H1 (cell line): Measurements from ENCODE around the gene GABRR2. TPM values are rescaled to one million over a fixed set of nuclear protein-coding genes. Genes with fewer than 3 reads are reported as not detected.

Source experiments
- CTCF ChIA-PET: fragments of 300-600 bp; sonication (Branson Sonifier 250); formaldehyde crosslinking; loops from one replicate; lab custom pipeline; 2021; ENCODE audit not compliant: partially characterized antibody; lab: Charles Lee
- POLR2A ChIA-PET: fragments of 300-600 bp; sonication (Branson Sonifier 250); formaldehyde crosslinking; loops from one replicate; lab custom pipeline; 2021; ENCODE audit warnings: inconsistent platforms; ENCODE audit not compliant: partially characterized antibody; lab: Charles Lee
- DNase-seq, 2 experiments: peaks; one replicate each; pipeline versions ENCODE4 v3.0.0 to v3.0.0-alpha.2; 2010 to 2022; ENCODE audit warnings: low spot score in 2 of 2, low read depth in 1 of 2, mixed read lengths in 1 of 2
- FAIRE-seq: peaks from 2 replicates; lab custom pipeline; 2011; peaks lifted over from hg19 to GRCh38; lab: Jason Lieb, UNC
- H2AFZ ChIP-seq: 2 replicates; pipeline ENCODE4 v1.8.1; 2012; ENCODE audit warnings: low read length, inconsistent platforms
- H2AK5ac ChIP-seq: 2 replicates; pipeline ENCODE4 v1.6.1; 2013; ENCODE audit warnings: low read depth, low read length
- H2BK120ac ChIP-seq: replicated peaks from 2 replicates; pipeline ENCODE3; 2013; ENCODE audit warnings: low read depth, low read length, inconsistent platforms
- H2BK12ac ChIP-seq: 2 replicates; pipeline ENCODE4 v1.6.1; 2013; ENCODE audit warnings: low read depth, low read length
- H2BK15ac ChIP-seq: 2 replicates; pipeline ENCODE4 v1.6.1; 2013; ENCODE audit warnings: low read length
- H2BK20ac ChIP-seq: 2 replicates; pipeline ENCODE4 v1.6.1; 2013; ENCODE audit warnings: low read length
- H2BK5ac ChIP-seq: 2 replicates; pipeline ENCODE4 v1.6.1; 2013; ENCODE audit warnings: low read depth, low read length
- H3K14ac ChIP-seq: 2 replicates; pipeline ENCODE4 v1.6.1; 2013; ENCODE audit warnings: inconsistent platforms; ENCODE audit not compliant: insufficient read length
- H3K18ac ChIP-seq: 2 replicates; pipeline ENCODE4 v1.6.1; 2013; ENCODE audit warnings: low read length; ENCODE audit errors: extremely low read depth
- H3K23ac ChIP-seq: 2 replicates; pipeline ENCODE4 v1.6.1; 2013; ENCODE audit warnings: inconsistent platforms; ENCODE audit not compliant: insufficient read length
- H3K23me2 ChIP-seq: 2 replicates; pipeline ENCODE4 v1.6.1; 2013; ENCODE audit warnings: low read depth, low read length
- H3K27ac ChIP-seq: 2 replicates; pipeline ENCODE4 v1.6.1; 2011; ENCODE audit warnings: low read depth, low read length, inconsistent platforms
- H3K27me3 ChIP-seq, 4 experiments: replicated peaks in 1 of 4; 1 replicate in 1 of 4; 2 replicates in 3 of 4; pipeline versions ENCODE4 v1.6.1 to v1.8.1; 2011 to 2013; ENCODE audit warnings: low read length in 3 of 4, mild to moderate bottlenecking in 3 of 4, inconsistent platforms in 2 of 4, mixed read lengths in 2 of 4, moderate library complexity in 1 of 4; ENCODE audit not compliant: control insufficient read depth in 3 of 4, insufficient read depth in 3 of 4; ENCODE audit errors: extremely low read depth in 1 of 4
- H3K36me3 ChIP-seq, 4 experiments: 2 replicates each; pipeline versions ENCODE4 v1.6.1 to v1.8.1; 2011 to 2013; ENCODE audit warnings: mild to moderate bottlenecking in 4 of 4, low read length in 3 of 4, moderate library complexity in 2 of 4, control low read depth in 1 of 4, inconsistent platforms in 1 of 4; ENCODE audit not compliant: insufficient read depth in 4 of 4, control insufficient read depth in 2 of 4
- H3K4ac ChIP-seq: replicated peaks from 2 replicates; pipeline ENCODE3; 2013; ENCODE audit warnings: low read length, low read depth, mixed read lengths, inconsistent platforms; ENCODE audit not compliant: insufficient read length
- H3K4me1 ChIP-seq, 4 experiments: replicated peaks in 1 of 4; 1 replicate in 1 of 4; 2 replicates in 3 of 4; pipeline versions ENCODE4 v1.6.1 to v1.8.1; 2011 to 2013; ENCODE audit warnings: low read length in 3 of 4, inconsistent platforms in 2 of 4, mixed read lengths in 1 of 4; ENCODE audit not compliant: insufficient read depth in 4 of 4, control insufficient read depth in 3 of 4
- H3K4me2 ChIP-seq, 2 experiments: 2 replicates each; pipeline versions ENCODE4 v1.6.1 to v1.8.1; 2011 to 2013; ENCODE audit warnings: low read depth in 2 of 2, low read length in 2 of 2, control low read depth in 1 of 2, inconsistent platforms in 1 of 2, mild to moderate bottlenecking in 1 of 2; ENCODE audit not compliant: insufficient read depth in 1 of 2
- H3K4me3 ChIP-seq, 4 experiments: fragments of 200-600, 300-600 bp in 1 of 4; sonication (generic), shearing (Covaris generic), sonication (Bioruptor Twin) in 1 of 4; 2 replicates each; pipeline versions ENCODE4 v1.5.1 to v1.8.1; 2011 to 2016; ENCODE audit warnings: low read length in 4 of 4, low read depth in 3 of 4, control low read depth in 2 of 4, inconsistent platforms in 2 of 4, mild to moderate bottlenecking in 2 of 4, mixed read lengths in 1 of 4, moderate library complexity in 1 of 4; ENCODE audit not compliant: insufficient read depth in 2 of 4; ENCODE audit errors: extremely low read depth in 1 of 4
- H3K56ac ChIP-seq: replicated peaks from 2 replicates; pipeline ENCODE3; 2013; ENCODE audit warnings: low read depth, mild to moderate bottlenecking, mixed read lengths, low read length, inconsistent platforms; ENCODE audit not compliant: insufficient read length
- H3K79me1 ChIP-seq: 2 replicates; pipeline ENCODE4 v1.6.1; 2013; ENCODE audit warnings: low read depth, low read length, control low read depth
- H3K79me2 ChIP-seq, 2 experiments: 2 replicates each; pipeline versions ENCODE4 v1.6.1 to v1.8.1; 2012 to 2013; ENCODE audit warnings: low read length in 2 of 2, mild to moderate bottlenecking in 2 of 2, inconsistent platforms in 1 of 2; ENCODE audit not compliant: insufficient read depth in 2 of 2, control insufficient read depth in 1 of 2
- H3K9ac ChIP-seq, 4 experiments: replicated peaks in 1 of 4; 1 replicate in 1 of 4; 2 replicates in 3 of 4; pipeline versions ENCODE4 v1.6.1 to v1.8.1; 2011 to 2013; ENCODE audit warnings: low read depth in 3 of 4, low read length in 3 of 4, control low read depth in 2 of 4, mild to moderate bottlenecking in 2 of 4, moderate library complexity in 2 of 4, inconsistent platforms in 1 of 4; ENCODE audit errors: extremely low read depth in 1 of 4
- H3K9me3 ChIP-seq, 2 experiments: 2 replicates each; pipeline versions ENCODE4 v1.6.1 to v1.8.1; 2012 to 2013; ENCODE audit warnings: mild to moderate bottlenecking in 2 of 2, moderate library complexity in 2 of 2, control low read depth in 1 of 2, inconsistent platforms in 1 of 2, low read depth in 1 of 2, low read length in 1 of 2, mixed read lengths in 1 of 2; ENCODE audit not compliant: insufficient read depth in 2 of 2
- H4K20me1 ChIP-seq, 2 experiments: replicated peaks in 1 of 2; 2 replicates each; pipeline versions ENCODE3 to v1.8.1; 2011 to 2013; ENCODE audit warnings: inconsistent platforms in 2 of 2, low read length in 2 of 2, mild to moderate bottlenecking in 1 of 2; ENCODE audit not compliant: insufficient read depth in 2 of 2, control insufficient read depth in 1 of 2
- H4K5ac ChIP-seq: 2 replicates; pipeline ENCODE4 v1.6.1; 2013; ENCODE audit warnings: low read length, low read depth, mixed read lengths, inconsistent platforms; ENCODE audit not compliant: insufficient read length
- H4K8ac ChIP-seq: 2 replicates; pipeline ENCODE4 v1.8.0; 2013; ENCODE audit warnings: mild to moderate bottlenecking, moderate library complexity, low read length, inconsistent platforms; ENCODE audit not compliant: insufficient read depth; ENCODE audit errors: extremely low read depth
- H4K91ac ChIP-seq: replicated peaks from 2 replicates; pipeline ENCODE3; 2013; ENCODE audit warnings: low read length, mixed read lengths, inconsistent platforms; ENCODE audit not compliant: insufficient read length
- ASH2L ChIP-seq: fragments of 200-600, 300-600 bp; sonication (generic); IDR thresholded peaks from one replicate; pipeline ENCODE4 v1.7.1; 2017; ENCODE audit warnings: low read length
- BACH1 ChIP-seq: IDR thresholded peaks from 2 replicates; pipeline ENCODE4 v1.6.1; 2012; ENCODE audit warnings: low read length, improper control_type of control experiment
- E2F6 ChIP-seq: IDR thresholded peaks from 2 replicates; pipeline ENCODE4 v1.6.1; 2012; ENCODE audit warnings: inconsistent platforms
- EGR1 ChIP-seq: IDR thresholded peaks from 2 replicates; pipeline ENCODE4 v1.6.1; 2011; ENCODE audit warnings: low read depth, low read length, borderline replicate concordance
- FOSL1 ChIP-seq: IDR thresholded peaks from 2 replicates; pipeline ENCODE4 v1.6.1; 2011; ENCODE audit warnings: mild to moderate bottlenecking, low read depth, low read length, moderate library complexity; ENCODE audit not compliant: insufficient read depth
- HDAC2 ChIP-seq, 2 experiments: fragments of 300-600 bp in 1 of 2; sonication (generic) in 1 of 2; IDR thresholded peaks; 2 replicates each; pipeline ENCODE4 v1.6.1; 2011 to 2012; ENCODE audit warnings: low read depth in 2 of 2, low read length in 2 of 2, mild to moderate bottlenecking in 2 of 2, moderate library complexity in 2 of 2, borderline replicate concordance in 1 of 2, inconsistent platforms in 1 of 2
- KDM4A ChIP-seq: IDR thresholded peaks from one replicate; pipeline ENCODE4 v1.7.1; 2012; ENCODE audit warnings: low read depth, mild to moderate bottlenecking, moderate library complexity, low read length, inconsistent platforms; ENCODE audit not compliant: severe bottlenecking
- MAX ChIP-seq: IDR thresholded peaks from 2 replicates; pipeline ENCODE4 v1.6.1; 2012; ENCODE audit warnings: inconsistent platforms
- SIN3A ChIP-seq, 2 experiments: IDR thresholded peaks in 1 of 2; conservative IDR thresholded peaks in 1 of 2; 2 replicates each; pipeline ENCODE4 v1.6.1; 2011 to 2012; ENCODE audit warnings: low read length in 2 of 2, improper control_type of control experiment in 1 of 2, low read depth in 1 of 2, mild to moderate bottlenecking in 1 of 2
- SIX5 ChIP-seq: IDR thresholded peaks from 2 replicates; pipeline ENCODE4 v1.6.1; 2011; ENCODE audit warnings: mild to moderate bottlenecking, low read depth, low read length
- YY1 ChIP-seq: IDR thresholded peaks from 2 replicates; pipeline ENCODE4 v1.6.1; 2011; ENCODE audit warnings: low read depth, mild to moderate bottlenecking, low read length
- WGBS, 2 experiments: shearing (Covaris generic) in 1 of 2; methylation state at CpG; one replicate each; pipeline versions ENCODE4 v1.1.6 to v1.1.7; 2013 to 2015; ENCODE audit warnings: low lambda C conversion rate in 2 of 2, mixed read lengths in 2 of 2, inconsistent platforms in 1 of 2, low coverage in 1 of 2, missing lambda C conversion rate in 1 of 2; ENCODE audit not compliant: insufficient replicate concordance in 2 of 2, insufficient coverage in 1 of 2, insufficient read length in 1 of 2; ENCODE audit errors: extremely low coverage in 1 of 2, missing lambda C conversion rate in 1 of 2; 5-methylcytosine and 5-hydroxymethylcytosine counted together
- polyA plus RNA-seq, 7 experiments: library from polyadenylated mRNA; depleted of rRNA in 3 of 7; stranded (reverse) in 5 of 7; unstranded in 2 of 7; fragments of >200 nt in 5 of 7; fragments of 200-250 nt in 2 of 7; gene quantifications; 1 replicate in 5 of 7; 2 replicates in 1 of 7; 4 replicates in 1 of 7; pipeline versions ENCODE4 v1.2.1 to v1.2.3, GENCODE V29; 2011 to 2013; ENCODE audit warnings: missing spikeins in 2 of 7, mixed read lengths in 2 of 7
- total RNA-seq: library from RNA; stranded (reverse); fragmentation: NEBNext Ultra II Directional; extraction: Animal tissue kit (Norgen Biotek cat#: 25700); gene quantifications from 2 replicates; pipeline ENCODE4 v1.2.1, GENCODE V29; 2021

Gene GABRR2
- total and polyA plus RNA-seq, 2 of the 8 experiments (the other 6 are each of a cell fraction or from before 2014, with no cell fraction given), result not detected

GRCh38 chr6:89217299-89217910 lies 97.7 kb downstream of the GABRR2 start, which contains the start of gene GABRR1:
Gene GABRR1 (minus strand): TSS chr6:89217358. CDS start chr6:89217322, 36 bp downstream.
- Histone ChIP-seq H3K9me3 (no peaks in the 10 kb centered on the region), H4K5ac (no peak within 1 kb of the TSS), H3K18ac (no peak within 1 kb of the TSS), H2BK5ac (no peak within 1 kb of the TSS), H3K14ac (no peak within 1 kb of the TSS), H4K91ac (no peak within 1 kb of the TSS), H3K56ac (no peak within 1 kb of the TSS), H3K79me2 (no peaks in the 10 kb centered on the region), H3K4me1 (peaks cover 0 to 7% (median 3%) of the 10 kb centered on the region in 4 experiments; a peak in 5 of 7 replicates), H3K4me3 (no peak within 1 kb of the TSS), H2AFZ (0 out of 2 replicates have a peak within 1 kb of the TSS, but pooled peaks have one; percentile 9), H2BK12ac (no peak within 1 kb of the TSS), H3K4me2 (no peak within 1 kb of the TSS), H3K27ac (no peak within 1 kb of the TSS), H4K20me1 (no peaks in the 10 kb centered on the region), H3K23me2 (no peaks in the 10 kb centered on the region), H3K4ac (no peak within 1 kb of the TSS), H2AK5ac (no peak within 1 kb of the TSS), H2BK20ac (no peak within 1 kb of the TSS), H3K23ac (no peak within 1 kb of the TSS), H2BK15ac (no peak within 1 kb of the TSS), H2BK120ac (no peak within 1 kb of the TSS), H4K8ac (no peak within 1 kb of the TSS), H3K27me3 (no peaks in the 10 kb centered on the region), H3K36me3 (no peaks in the 10 kb centered on the region), H3K79me1 (no peaks in the 10 kb centered on the region), H3K9ac (no peak within 1 kb of the TSS)
- POLR2A ChIA-PET, result no interaction called here
- DNase-seq, result no peak
- WGBS, 2 experiments, result 87% methylated on average over 10 of the region's 10 CpGs; no CpG with 5 or more reads in 1 of the 2 experiments
- no peak for FAIRE-seq
- CTCF ChIA-PET, result interaction anchor here (0.8 to 2.0 kb wide), 5 partner anchors 12 to 95 kb away, joined by 3 to 11 read pairs (median 3); no protein-coding TSS in a partner anchor
- no peak for TF ChIP-seq SIN3A (conservative IDR thresholded peaks at IDR 0.05 in 1 of 2, IDR thresholded peaks at IDR 0.05 in 1 of 2; ENCODE audit: low read depth in 1 of 2, low read length in 2 of 2)
- no peak for TF ChIP-seq BACH1
- no peak for TF ChIP-seq HDAC2 (IDR thresholded peaks at IDR 0.05; ENCODE audit: borderline replicate concordance in 1 of 2, low read depth in 2 of 2, low read length in 2 of 2)
- no peak for TF ChIP-seq KDM4A
- no peak for TF ChIP-seq EGR1
- no peak for TF ChIP-seq ASH2L
- no peak for TF ChIP-seq FOSL1
- TF ChIP-seq SIX5, result no peak
- no peak for TF ChIP-seq MAX
- TF ChIP-seq YY1, result no peak
- no peak for TF ChIP-seq E2F6
